ENCODE results near the gene UPK3A.

UPK3A gene

DNA sequence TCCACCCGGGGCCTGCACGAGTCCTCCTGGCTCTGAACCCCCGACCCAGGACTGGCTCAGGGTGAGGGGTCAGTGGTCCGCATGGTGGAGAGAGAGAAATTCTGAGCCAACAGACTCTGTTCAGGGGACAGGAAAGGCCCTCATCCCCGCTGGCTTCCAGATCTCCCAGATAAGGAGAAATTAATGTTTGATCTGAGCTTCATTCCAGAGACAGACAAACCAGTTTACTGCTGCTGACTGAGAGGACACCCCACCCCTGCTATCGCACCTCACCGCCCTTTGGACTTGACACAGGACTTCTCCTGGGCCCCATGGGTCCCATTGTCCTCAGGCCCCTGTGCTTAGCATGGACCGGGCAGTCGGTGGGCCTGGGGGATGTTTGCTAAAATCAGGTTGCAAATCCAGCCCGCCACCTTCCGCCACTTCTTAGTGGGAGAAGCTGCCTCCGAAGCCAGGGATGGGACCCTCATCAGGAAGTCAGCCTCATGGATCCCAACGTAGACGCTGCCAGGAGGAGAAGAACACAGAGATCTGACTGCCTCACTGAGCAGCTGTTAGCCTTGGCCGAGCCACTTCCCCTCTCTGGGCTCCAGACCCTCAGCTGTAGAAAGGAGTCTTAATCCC, 11.2 kb upstream of the UPK3A start:
- TF ChIP-seq FOXP2 (optimal IDR thresholded peaks at IDR 0.05; ENCODE audit: borderline replicate concordance, extremely low read depth, extremely low read length, insufficient read depth), result no peak
- TF ChIP-seq TAF1 (IDR thresholded peaks at IDR 0.05; ENCODE audit: borderline replicate concordance, insufficient read depth, low read length), result no peak
- TF ChIP-seq, protein P1, sequence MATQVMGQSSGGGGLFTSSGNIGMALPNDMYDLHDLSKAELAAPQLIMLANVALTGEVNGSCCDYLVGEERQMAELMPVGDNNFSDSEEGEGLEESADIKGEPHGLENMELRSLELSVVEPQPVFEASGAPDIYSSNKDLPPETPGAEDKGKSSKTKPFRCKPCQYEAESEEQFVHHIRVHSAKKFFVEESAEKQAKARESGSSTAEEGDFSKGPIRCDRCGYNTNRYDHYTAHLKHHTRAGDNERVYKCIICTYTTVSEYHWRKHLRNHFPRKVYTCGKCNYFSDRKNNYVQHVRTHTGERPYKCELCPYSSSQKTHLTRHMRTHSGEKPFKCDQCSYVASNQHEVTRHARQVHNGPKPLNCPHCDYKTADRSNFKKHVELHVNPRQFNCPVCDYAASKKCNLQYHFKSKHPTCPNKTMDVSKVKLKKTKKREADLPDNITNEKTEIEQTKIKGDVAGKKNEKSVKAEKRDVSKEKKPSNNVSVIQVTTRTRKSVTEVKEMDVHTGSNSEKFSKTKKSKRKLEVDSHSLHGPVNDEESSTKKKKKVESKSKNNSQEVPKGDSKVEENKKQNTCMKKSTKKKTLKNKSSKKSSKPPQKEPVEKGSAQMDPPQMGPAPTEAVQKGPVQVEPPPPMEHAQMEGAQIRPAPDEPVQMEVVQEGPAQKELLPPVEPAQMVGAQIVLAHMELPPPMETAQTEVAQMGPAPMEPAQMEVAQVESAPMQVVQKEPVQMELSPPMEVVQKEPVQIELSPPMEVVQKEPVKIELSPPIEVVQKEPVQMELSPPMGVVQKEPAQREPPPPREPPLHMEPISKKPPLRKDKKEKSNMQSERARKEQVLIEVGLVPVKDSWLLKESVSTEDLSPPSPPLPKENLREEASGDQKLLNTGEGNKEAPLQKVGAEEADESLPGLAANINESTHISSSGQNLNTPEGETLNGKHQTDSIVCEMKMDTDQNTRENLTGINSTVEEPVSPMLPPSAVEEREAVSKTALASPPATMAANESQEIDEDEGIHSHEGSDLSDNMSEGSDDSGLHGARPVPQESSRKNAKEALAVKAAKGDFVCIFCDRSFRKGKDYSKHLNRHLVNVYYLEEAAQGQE (IDR thresholded peaks at IDR 0.05; ENCODE audit: insufficient read depth in 1 of 2, low read depth in 2 of 2, low read length in 2 of 2), result no peak
- TF ChIP-seq SIN3A (IDR thresholded peaks at IDR 0.05; ENCODE audit: borderline replicate concordance, insufficient read depth, low read length), result no peak
- TF ChIP-seq POLR2AphosphoS5 (IDR thresholded peaks at IDR 0.05; ENCODE audit: low read depth, low read length), result no peak

DNA sequence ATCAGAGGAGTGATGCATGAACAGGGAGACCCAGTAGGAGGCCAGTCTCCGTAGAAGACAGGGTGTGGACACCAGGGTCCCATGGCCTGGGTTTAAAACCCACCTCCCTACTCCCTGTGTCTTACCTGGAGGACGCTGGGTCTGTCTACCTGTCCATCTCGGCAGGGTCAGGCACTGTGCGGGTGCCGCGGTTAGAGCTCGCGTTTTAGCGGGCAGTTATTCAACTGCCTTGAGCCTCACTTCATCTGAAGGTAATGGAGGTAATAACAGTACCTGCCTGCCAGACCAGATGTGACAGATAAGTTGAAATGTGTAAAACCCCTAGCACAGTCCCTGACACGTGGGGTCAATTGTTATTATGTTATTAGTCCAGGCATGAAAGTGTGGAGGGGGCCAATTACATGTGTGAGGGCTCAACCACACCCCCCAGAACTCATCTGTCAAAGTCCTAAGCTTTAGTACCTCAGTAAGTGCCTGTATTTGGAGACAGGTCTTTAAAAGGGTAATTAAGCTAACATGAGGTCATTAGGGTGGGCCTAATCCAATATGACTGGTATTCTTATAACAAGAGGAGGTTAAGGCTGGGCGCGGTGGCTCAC, 8.1 kb upstream of the UPK3A start:
- TF ChIP-seq SIN3A (IDR thresholded peaks at IDR 0.05; ENCODE audit: borderline replicate concordance, insufficient read depth, low read length), result no peak
- no peak for TF ChIP-seq FOXP2 (optimal IDR thresholded peaks at IDR 0.05; ENCODE audit: borderline replicate concordance, extremely low read depth, extremely low read length, insufficient read depth)
- TF ChIP-seq, protein P1 (IDR thresholded peaks at IDR 0.05; ENCODE audit: insufficient read depth in 1 of 2, low read depth in 2 of 2, low read length in 2 of 2), result no peak
- no peak for TF ChIP-seq POLR2AphosphoS5 (IDR thresholded peaks at IDR 0.05; ENCODE audit: low read depth, low read length)
- no peak for TF ChIP-seq TAF1 (IDR thresholded peaks at IDR 0.05; ENCODE audit: borderline replicate concordance, insufficient read depth, low read length)

DNA sequence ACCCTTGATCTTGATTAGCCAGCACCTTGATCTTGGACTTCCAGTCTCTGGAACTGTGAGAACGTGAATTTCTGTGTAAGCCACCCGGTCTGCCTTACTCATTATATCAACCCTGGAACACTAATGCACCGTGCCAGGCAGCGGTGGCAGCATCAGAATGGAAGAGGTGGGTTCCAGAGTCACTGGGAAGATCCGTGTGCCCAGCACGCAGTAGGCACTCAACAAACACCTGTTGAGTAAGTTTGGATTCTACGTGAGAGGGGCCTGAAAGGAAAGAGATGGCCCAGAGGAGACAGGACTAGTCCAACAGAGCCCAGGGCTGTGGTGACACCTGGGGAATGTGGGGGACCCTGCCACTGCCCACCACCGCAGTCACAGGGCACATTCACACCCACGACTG, 6.6 kb upstream of the UPK3A start:
- TF ChIP-seq POLR2AphosphoS5 (IDR thresholded peaks at IDR 0.05; ENCODE audit: low read depth, low read length), result no peak
- no peak for TF ChIP-seq TAF1 (IDR thresholded peaks at IDR 0.05; ENCODE audit: borderline replicate concordance, insufficient read depth, low read length)
- no peak for TF ChIP-seq SIN3A (IDR thresholded peaks at IDR 0.05; ENCODE audit: borderline replicate concordance, insufficient read depth, low read length)
- no peak for TF ChIP-seq FOXP2 (optimal IDR thresholded peaks at IDR 0.05; ENCODE audit: borderline replicate concordance, extremely low read depth, extremely low read length, insufficient read depth)
- TF ChIP-seq, protein P1 (IDR thresholded peaks at IDR 0.05; ENCODE audit: insufficient read depth in 1 of 2, low read depth in 2 of 2, low read length in 2 of 2), result no peak

DNA sequence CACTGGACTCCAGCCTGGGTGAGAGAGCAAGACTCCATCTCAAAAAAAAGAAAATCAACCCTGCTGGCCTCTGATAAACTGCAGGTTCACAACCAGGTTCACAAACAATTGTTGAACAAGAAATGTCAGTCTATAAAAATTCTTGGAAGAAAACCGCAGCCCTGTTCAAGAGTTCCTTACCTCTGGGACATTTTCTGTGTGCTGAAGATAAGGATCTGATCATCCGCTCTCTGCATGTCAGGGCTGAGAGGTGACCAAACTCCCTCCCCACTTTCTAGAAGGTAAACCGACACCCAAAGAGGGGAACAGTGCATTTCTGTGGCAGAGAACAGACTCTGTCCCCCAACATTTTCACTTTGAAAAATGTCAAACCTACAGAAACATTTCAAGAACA, 4.2 kb upstream of the UPK3A start:
- TF ChIP-seq, protein P1 (IDR thresholded peaks at IDR 0.05; ENCODE audit: insufficient read depth in 1 of 2, low read depth in 2 of 2, low read length in 2 of 2), result no peak
- TF ChIP-seq FOXP2 (optimal IDR thresholded peaks at IDR 0.05; ENCODE audit: borderline replicate concordance, extremely low read depth, extremely low read length, insufficient read depth) (no peak), SIN3A (IDR thresholded peaks at IDR 0.05; ENCODE audit: borderline replicate concordance, insufficient read depth, low read length) (no peak), TAF1 (IDR thresholded peaks at IDR 0.05; ENCODE audit: borderline replicate concordance, insufficient read depth, low read length) (no peak), POLR2AphosphoS5 (IDR thresholded peaks at IDR 0.05; ENCODE audit: low read depth, low read length) (no peak)

Data from PFSK-1 (cell line).